ENCODE results near the gene RANBP6. TPM values are rescaled to one million over a fixed set of nuclear protein-coding genes. Genes with fewer than 3 reads are reported as not detected.

RANBP6 gene
- total and polyA plus RNA-seq, 11 donors: 7.7 to 65.5 (median 24.1) TPM

DNA sequence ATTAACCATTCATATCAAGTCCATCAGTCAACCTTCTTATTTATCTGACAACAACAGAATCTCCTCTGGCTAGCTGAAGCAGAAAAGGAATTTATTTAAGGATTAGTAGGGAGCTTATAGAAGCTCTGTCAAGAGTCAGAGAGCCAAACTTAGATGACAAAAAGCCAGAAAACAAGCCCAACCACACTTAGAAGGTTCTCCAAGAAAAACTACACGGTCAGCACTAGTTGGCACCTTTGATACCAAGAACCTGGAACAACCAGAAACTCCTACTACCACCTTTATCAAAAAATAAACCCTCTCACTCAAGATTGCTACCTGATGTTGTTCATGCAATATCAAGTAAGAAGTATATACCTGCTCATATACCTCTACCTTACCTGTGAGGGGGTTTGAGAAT is 36.9 kb downstream of the RANBP6 start:
- H3K4me1 ChIP-seq: peaks cover 0 to 24% (median 15%) of the 10 kb centered on the region in 12 donors
- no peak overlapping the region for H3K4me3 ChIP-seq
- 56 to 69% (median 65%) methylated on average over 1 of the region's 1 CpG for WGBS, 4 donors
- H3K9me3 ChIP-seq: no peaks in the 10 kb centered on the region
- H3K27me3 ChIP-seq: no peaks in the 10 kb centered on the region
- TF ChIP-seq, protein P1, sequence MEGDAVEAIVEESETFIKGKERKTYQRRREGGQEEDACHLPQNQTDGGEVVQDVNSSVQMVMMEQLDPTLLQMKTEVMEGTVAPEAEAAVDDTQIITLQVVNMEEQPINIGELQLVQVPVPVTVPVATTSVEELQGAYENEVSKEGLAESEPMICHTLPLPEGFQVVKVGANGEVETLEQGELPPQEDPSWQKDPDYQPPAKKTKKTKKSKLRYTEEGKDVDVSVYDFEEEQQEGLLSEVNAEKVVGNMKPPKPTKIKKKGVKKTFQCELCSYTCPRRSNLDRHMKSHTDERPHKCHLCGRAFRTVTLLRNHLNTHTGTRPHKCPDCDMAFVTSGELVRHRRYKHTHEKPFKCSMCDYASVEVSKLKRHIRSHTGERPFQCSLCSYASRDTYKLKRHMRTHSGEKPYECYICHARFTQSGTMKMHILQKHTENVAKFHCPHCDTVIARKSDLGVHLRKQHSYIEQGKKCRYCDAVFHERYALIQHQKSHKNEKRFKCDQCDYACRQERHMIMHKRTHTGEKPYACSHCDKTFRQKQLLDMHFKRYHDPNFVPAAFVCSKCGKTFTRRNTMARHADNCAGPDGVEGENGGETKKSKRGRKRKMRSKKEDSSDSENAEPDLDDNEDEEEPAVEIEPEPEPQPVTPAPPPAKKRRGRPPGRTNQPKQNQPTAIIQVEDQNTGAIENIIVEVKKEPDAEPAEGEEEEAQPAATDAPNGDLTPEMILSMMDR (IDR thresholded peaks at IDR 0.05): no peak
- no peak for TF ChIP-seq POLR2A (IDR thresholded peaks at IDR 0.05)
- no peak for ATAC-seq
- peaks cover 0 to 23% (median 5%) of the 10 kb centered on the region in 9 donors for H3K36me3 ChIP-seq
- no peak for DNase-seq
- H3K27ac ChIP-seq: no peak overlapping the region
- intact Hi-C loops (cut with DNase I): no loop called here

DNA sequence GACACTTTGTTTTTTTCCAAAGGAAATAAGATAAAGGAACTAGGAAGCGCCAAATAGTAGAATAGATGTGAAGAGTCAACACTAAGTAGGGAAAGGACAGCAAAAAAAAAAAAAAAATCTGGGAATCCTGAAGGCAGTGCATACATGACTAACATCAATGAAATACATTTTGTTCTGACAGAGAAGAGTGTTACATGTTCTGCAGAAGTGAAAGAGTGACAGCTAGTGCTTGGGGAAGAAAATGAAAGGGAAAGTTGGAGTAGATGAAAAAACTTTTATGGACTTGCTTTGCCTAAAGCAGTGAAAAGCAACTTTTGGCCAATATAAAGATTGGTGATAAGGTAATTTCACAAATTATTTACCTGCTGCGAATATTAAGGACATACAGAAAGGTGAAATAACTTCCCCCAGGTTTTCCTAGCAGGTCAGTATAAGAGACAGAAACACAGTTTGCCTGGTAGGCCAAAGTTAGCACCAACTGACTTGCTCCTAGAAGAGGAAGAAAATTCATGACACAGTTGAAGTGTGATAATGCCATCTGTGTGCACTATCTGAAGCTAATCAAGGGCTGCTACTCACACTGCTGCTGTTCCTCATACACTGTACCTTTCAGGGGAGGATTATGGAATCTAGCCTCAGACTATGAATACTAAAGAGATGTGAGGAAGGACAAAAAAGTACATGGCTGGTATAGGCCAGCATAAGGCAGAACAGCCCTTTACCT is 38.6 kb downstream of the RANBP6 start:
- peaks cover 0 to 25% (median 5%) of the 10 kb centered on the region in 9 donors for H3K36me3 ChIP-seq
- no peak for TF ChIP-seq POLR2A (IDR thresholded peaks at IDR 0.05)
- TF ChIP-seq, protein P1 (IDR thresholded peaks at IDR 0.05): peak in 3 of 12 donors; percentile 6 to 20 (median 9)
- no peaks in the 10 kb centered on the region for H3K27me3 ChIP-seq
- H3K4me3 ChIP-seq: no peak overlapping the region
- H3K9me3 ChIP-seq: no peaks in the 10 kb centered on the region
- peaks cover 0 to 26% (median 15%) of the 10 kb centered on the region in 12 donors for H3K4me1 ChIP-seq
- DNase-seq (no peak), ATAC-seq (peak; percentile 66 to 68 (median 66))
- intact Hi-C loops (cut with DNase I): no loop called here
- 77 to 83% (median 81%) methylated on average over 2 of the region's 2 CpGs for WGBS, 4 donors
- peak overlapping the region in 5 of 12 donors; percentile 4 to 71 (median 31) for H3K27ac ChIP-seq

DNA sequence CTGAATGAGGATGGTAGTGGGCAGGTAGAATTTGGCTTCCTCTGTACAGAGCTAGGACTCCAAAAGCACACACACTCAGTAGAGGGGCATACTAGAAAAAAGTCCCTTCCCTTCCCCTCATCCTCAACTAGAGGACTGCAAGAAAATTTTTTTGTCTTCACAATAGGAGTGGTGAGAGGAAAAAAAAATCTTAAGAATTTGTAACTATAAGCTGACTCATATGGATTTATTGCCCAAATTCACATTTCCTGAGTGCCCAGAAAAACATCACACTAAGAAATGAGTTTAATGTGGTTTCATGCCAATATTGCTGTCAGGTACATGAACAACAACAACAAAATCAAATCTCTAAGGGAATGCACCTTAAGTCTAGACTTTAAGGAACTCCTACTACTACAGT is 43.7 kb downstream of the RANBP6 start:
- no peak for ATAC-seq
- Histone ChIP-seq H3K36me3 (peaks cover 0 to 51% (median 26%) of the 10 kb centered on the region in 9 donors), H3K9me3 (no peaks in the 10 kb centered on the region), H3K4me3 (no peak overlapping the region), H3K4me1 (peaks cover 0 to 18% (median 5%) of the 10 kb centered on the region in 12 donors), H3K27ac (no peak overlapping the region), H3K27me3 (no peaks in the 10 kb centered on the region)
- no peak for DNase-seq
- no peak for TF ChIP-seq POLR2A (IDR thresholded peaks at IDR 0.05)
- TF ChIP-seq, protein P1 (IDR thresholded peaks at IDR 0.05): no peak
- intact Hi-C loops (cut with DNase I): no loop called here

Small RNAs within 50 kb of the gene (microRNA-seq; reads per million reads assigned to microRNA genes)
- gene MIR4665: 0.41 to 1.2 (median 0.71) reads per million in 4 donors

Other genes starting within 250 kb of the RANBP6 start
- gene ERMP1, start 182.5 kb downstream of the RANBP6 start, total RNA-seq: 10 to 100 TPM; 10.9 to 28.7 (median 21.9) TPM
- 1 to 10 TPM; 5.8 to 8.9 TPM for gene ERMP1, start 182.5 kb downstream of the RANBP6 start, polyA plus RNA-seq
- not detected for gene MLANA, start 124.7 kb downstream of the RANBP6 start, total RNA-seq
- not detected for gene MLANA, start 124.7 kb downstream of the RANBP6 start, polyA plus RNA-seq
- 10 to 100 TPM in 6 of 9 donors, 1 to 10 TPM in 3; 6.6 to 36.5 (median 12.7) TPM for gene IL33, start 200.2 kb upstream of the RANBP6 start, total RNA-seq
- 10 to 100 TPM; 12.4 to 14.0 TPM for gene IL33, start 200.2 kb upstream of the RANBP6 start, polyA plus RNA-seq